ENCODE results near the gene C5orf46. TPM values are rescaled to one million over a fixed set of nuclear protein-coding genes. Genes with fewer than 3 reads are reported as not detected.

C5orf46 gene
- polyA plus RNA-seq, 4 donors, result not detected

GRCh38 chr5:147851578-147851977, 54.8 kb downstream of the C5orf46 start:
- WGBS, 3 donors, result 87 to 91% (median 90%) methylated on average over 3 of the region's 3 CpGs
- no peak overlapping the region for H3K27ac ChIP-seq (ENCODE audit: low read depth in 1 of 3, low read length in 2 of 3)
- no peaks in the 10 kb centered on the region for H3K27me3 ChIP-seq (ENCODE audit: control insufficient read depth in 3 of 3, insufficient read depth in 3 of 3, low read length in 3 of 3)
- H3K4me1 ChIP-seq (ENCODE audit: control insufficient read depth in 3 of 3, insufficient read depth in 2 of 3, low read depth in 1 of 3, low read length in 2 of 3), result no peaks in the 10 kb centered on the region
- no peaks in the 10 kb centered on the region for H3K36me3 ChIP-seq (ENCODE audit: control insufficient read depth in 3 of 3, insufficient read depth in 2 of 3, low read depth in 1 of 3, low read length in 3 of 3)
- H3K9me3 ChIP-seq (ENCODE audit: control insufficient read depth in 2 of 2, insufficient read depth in 1 of 2, low read depth in 1 of 2, low read length in 1 of 2), result no peaks in the 10 kb centered on the region
- DNase-seq (no peak), FAIRE-seq (no peak)
- no peak overlapping the region for H3K4me3 ChIP-seq (ENCODE audit: low read depth in 1 of 3, low read length in 3 of 3)

GRCh38 chr5:147849226-147849625, 57.1 kb downstream of the C5orf46 start:
- no peak for DNase-seq
- Histone ChIP-seq H3K4me3 (ENCODE audit: low read depth in 1 of 3, low read length in 3 of 3) (no peak overlapping the region), H3K36me3 (ENCODE audit: control insufficient read depth in 3 of 3, insufficient read depth in 2 of 3, low read depth in 1 of 3, low read length in 3 of 3) (no peaks in the 10 kb centered on the region), H3K4me1 (ENCODE audit: control insufficient read depth in 3 of 3, insufficient read depth in 2 of 3, low read depth in 1 of 3, low read length in 2 of 3) (no peaks in the 10 kb centered on the region), H3K9me3 (ENCODE audit: control insufficient read depth in 2 of 2, insufficient read depth in 1 of 2, low read depth in 1 of 2, low read length in 1 of 2) (no peaks in the 10 kb centered on the region), H3K27me3 (ENCODE audit: control insufficient read depth in 3 of 3, insufficient read depth in 3 of 3, low read length in 3 of 3) (no peaks in the 10 kb centered on the region), H3K27ac (ENCODE audit: low read depth in 1 of 3, low read length in 2 of 3) (no peak overlapping the region)
- FAIRE-seq, result no peak
- 60 to 79% (median 68%) methylated on average over 2 of the region's 2 CpGs for WGBS, 3 donors

- 89 to 92% (median 90%) methylated on average over 4 of the region's 4 CpGs for WGBS, 3 donors
- no peaks in the 10 kb centered on the region for H3K9me3 ChIP-seq (ENCODE audit: control insufficient read depth in 2 of 2, insufficient read depth in 1 of 2, low read depth in 1 of 2, low read length in 1 of 2)
- H3K27ac ChIP-seq (ENCODE audit: low read depth in 1 of 3, low read length in 2 of 3), result no peak overlapping the region
Measured at GRCh38 chr5:147845618-147846017, 60.7 kb downstream of the C5orf46 start.

GRCh38 chr5:147844846-147845245, 61.5 kb downstream of the C5orf46 start:
- 47 to 71% (median 61%) methylated on average over 3 of the region's 3 CpGs for WGBS, 3 donors
- FAIRE-seq, result no peak
- Histone ChIP-seq H3K27ac (ENCODE audit: low read depth in 1 of 3, low read length in 2 of 3) (no peak overlapping the region), H3K27me3 (ENCODE audit: control insufficient read depth in 3 of 3, insufficient read depth in 3 of 3, low read length in 3 of 3) (no peaks in the 10 kb centered on the region), H3K4me3 (ENCODE audit: low read depth in 1 of 3, low read length in 3 of 3) (no peak overlapping the region), H3K9me3 (ENCODE audit: control insufficient read depth in 2 of 2, insufficient read depth in 1 of 2, low read depth in 1 of 2, low read length in 1 of 2) (no peaks in the 10 kb centered on the region), H3K36me3 (ENCODE audit: control insufficient read depth in 3 of 3, insufficient read depth in 2 of 3, low read depth in 1 of 3, low read length in 3 of 3) (no peaks in the 10 kb centered on the region), H3K4me1 (ENCODE audit: control insufficient read depth in 3 of 3, insufficient read depth in 2 of 3, low read depth in 1 of 3, low read length in 2 of 3) (no peaks in the 10 kb centered on the region)
- DNase-seq, result no peak

More at GRCh38 chr5:147845618-147846017, 60.7 kb downstream of the C5orf46 start:
- Histone ChIP-seq H3K4me3 (ENCODE audit: low read depth in 1 of 3, low read length in 3 of 3) (no peak overlapping the region), H3K4me1 (ENCODE audit: control insufficient read depth in 3 of 3, insufficient read depth in 2 of 3, low read depth in 1 of 3, low read length in 2 of 3) (no peaks in the 10 kb centered on the region), H3K27me3 (ENCODE audit: control insufficient read depth in 3 of 3, insufficient read depth in 3 of 3, low read length in 3 of 3) (no peaks in the 10 kb centered on the region), H3K36me3 (ENCODE audit: control insufficient read depth in 3 of 3, insufficient read depth in 2 of 3, low read depth in 1 of 3, low read length in 3 of 3) (no peaks in the 10 kb centered on the region)
- DNase-seq, result no peak
- no peak for FAIRE-seq

- 47 to 81% (median 75%) methylated on average over 2 of the region's 2 CpGs for WGBS, 3 donors
- no peaks in the 10 kb centered on the region for H3K9me3 ChIP-seq (ENCODE audit: control insufficient read depth in 2 of 2, insufficient read depth in 1 of 2, low read depth in 1 of 2, low read length in 1 of 2)
- no peak for DNase-seq
- no peak overlapping the region for H3K27ac ChIP-seq (ENCODE audit: low read depth in 1 of 3, low read length in 2 of 3)
- H3K36me3 ChIP-seq (ENCODE audit: control insufficient read depth in 3 of 3, insufficient read depth in 2 of 3, low read depth in 1 of 3, low read length in 3 of 3), result no peaks in the 10 kb centered on the region
- H3K27me3 ChIP-seq (ENCODE audit: control insufficient read depth in 3 of 3, insufficient read depth in 3 of 3, low read length in 3 of 3), result no peaks in the 10 kb centered on the region
- FAIRE-seq, result no peak
- peaks cover 0 to 4% (median 3%) of the 10 kb centered on the region in 3 donors for H3K4me1 ChIP-seq (ENCODE audit: control insufficient read depth in 3 of 3, insufficient read depth in 2 of 3, low read depth in 1 of 3, low read length in 2 of 3)
- H3K4me3 ChIP-seq (ENCODE audit: low read depth in 1 of 3, low read length in 3 of 3), result no peak overlapping the region
Measured at GRCh38 chr5:147842869-147843268, 63.5 kb downstream of the C5orf46 start.

Other genes starting within 250 kb of the C5orf46 start
- gene JAKMIP2, start 123.8 kb downstream of the C5orf46 start, polyA plus RNA-seq, result 1 to 10 TPM in 1 of 4 donors, under 1 TPM in 3; 0.22 to 1.0 (median 0.42) TPM
- gene SPINK1, start 74.9 kb downstream of the C5orf46 start, polyA plus RNA-seq, result 1,000 to 10,000 TPM in 2 of 4 donors, 100 to 1,000 TPM in 2; 258 to 1,597 (median 831) TPM
- gene SCGB3A2, start 27.8 kb downstream of the C5orf46 start, polyA plus RNA-seq, result 1 to 10 TPM in 1 of 4 donors, not detected in 3; 4.5 TPM
- 1 to 10 TPM in 1 of 4 donors, under 1 TPM in 3; 0.53 to 1.1 (median 0.78) TPM for gene SPINK5, start 157.4 kb upstream of the C5orf46 start, polyA plus RNA-seq